Measurements from ENCODE around the gene RBM33. TPM values are rescaled to one million over a fixed set of nuclear protein-coding genes. Genes with fewer than 3 reads are reported as not detected.

Gene RBM33
- total and polyA plus RNA-seq, 2 of the 4 experiments (the other 2 are of a cell fraction): 7.3 to 10.8 TPM

DNA sequence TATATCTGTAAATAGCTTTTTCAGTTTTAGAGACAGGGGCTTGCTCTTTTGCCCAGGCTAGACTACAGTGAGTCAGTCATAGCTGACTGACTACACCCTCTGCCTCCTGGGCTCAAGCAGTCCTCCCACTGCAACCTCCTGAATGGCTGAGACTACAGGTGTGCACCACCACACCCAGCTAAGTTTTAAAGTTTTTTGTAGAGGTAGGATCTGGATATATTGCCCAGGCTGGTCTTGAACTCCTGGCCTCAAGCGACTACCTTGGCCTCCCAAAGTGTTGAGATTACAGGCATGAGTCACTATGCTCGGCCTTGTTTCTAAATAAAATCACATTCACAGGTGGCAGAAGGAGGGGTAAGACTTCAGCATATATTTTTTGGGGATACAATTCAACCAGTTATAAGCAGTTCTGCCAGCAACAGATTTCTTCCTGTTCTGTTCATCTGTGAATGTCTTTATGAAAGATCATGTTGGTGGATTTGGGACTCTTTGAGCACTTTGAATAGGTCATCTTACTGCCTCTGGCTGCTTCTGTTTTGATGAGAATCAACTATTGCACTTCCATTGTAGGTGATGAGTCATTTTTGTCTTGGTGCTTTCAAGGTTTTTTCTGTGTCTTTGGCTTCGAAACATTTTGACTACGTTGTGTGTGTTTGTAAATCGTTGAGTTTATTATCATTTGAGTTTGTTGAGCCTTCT lies 15.7 kb downstream of the RBM33 start:
- peaks cover 15% of the 10 kb centered on the region for H3K9me1 ChIP-seq (ENCODE audit: insufficient read depth, low read length)
- H3K56ac ChIP-seq (ENCODE audit: extremely low read depth, insufficient read depth, low read length): no peak overlapping the region
- ATAC-seq (ENCODE audit: low read depth): no peak
- no peak overlapping the region for H3K4ac ChIP-seq (ENCODE audit: low read depth, low read length)
- no peak overlapping the region for H3K18ac ChIP-seq (ENCODE audit: low read depth, low read length)
- intact Hi-C loops (cut with micrococcal nuclease) (no loop called here), dilution Hi-C loops (cut with HindIII; ENCODE audit: low sequenced_read_pairs, unreplicated experiment) (no loop called here), in situ Hi-C loops (cut with MboI; ENCODE audit: low sequenced_read_pairs) (no loop called here)
- no peak for TF ChIP-seq BHLHE40 (IDR thresholded peaks at IDR 0.05; ENCODE audit: low read depth, low read length)
- TF ChIP-seq, protein P1, sequence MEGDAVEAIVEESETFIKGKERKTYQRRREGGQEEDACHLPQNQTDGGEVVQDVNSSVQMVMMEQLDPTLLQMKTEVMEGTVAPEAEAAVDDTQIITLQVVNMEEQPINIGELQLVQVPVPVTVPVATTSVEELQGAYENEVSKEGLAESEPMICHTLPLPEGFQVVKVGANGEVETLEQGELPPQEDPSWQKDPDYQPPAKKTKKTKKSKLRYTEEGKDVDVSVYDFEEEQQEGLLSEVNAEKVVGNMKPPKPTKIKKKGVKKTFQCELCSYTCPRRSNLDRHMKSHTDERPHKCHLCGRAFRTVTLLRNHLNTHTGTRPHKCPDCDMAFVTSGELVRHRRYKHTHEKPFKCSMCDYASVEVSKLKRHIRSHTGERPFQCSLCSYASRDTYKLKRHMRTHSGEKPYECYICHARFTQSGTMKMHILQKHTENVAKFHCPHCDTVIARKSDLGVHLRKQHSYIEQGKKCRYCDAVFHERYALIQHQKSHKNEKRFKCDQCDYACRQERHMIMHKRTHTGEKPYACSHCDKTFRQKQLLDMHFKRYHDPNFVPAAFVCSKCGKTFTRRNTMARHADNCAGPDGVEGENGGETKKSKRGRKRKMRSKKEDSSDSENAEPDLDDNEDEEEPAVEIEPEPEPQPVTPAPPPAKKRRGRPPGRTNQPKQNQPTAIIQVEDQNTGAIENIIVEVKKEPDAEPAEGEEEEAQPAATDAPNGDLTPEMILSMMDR (conservative IDR thresholded peaks at IDR 0.05; ENCODE audit: low read depth, low read length): no peak
- TF ChIP-seq CEBPB (IDR thresholded peaks at IDR 0.05; ENCODE audit: low read depth, low read length): 0 out of 2 replicates have a peak, but pooled peaks have one; percentile 6
- no peak for TF ChIP-seq MXI1 (IDR thresholded peaks at IDR 0.05; ENCODE audit: borderline replicate concordance, low read depth, low read length)
- no peak for TF ChIP-seq CHD1 (IDR thresholded peaks at IDR 0.05; ENCODE audit: low read depth, low read length)
- no peak overlapping the region for H2AK9ac ChIP-seq (replicated peaks; ENCODE audit: low read depth, low read length, poor library complexity)
- no peak overlapping the region for H4K8ac ChIP-seq (ENCODE audit: low read depth in 2 of 2, low read length in 2 of 2)
- H3K36me3 ChIP-seq (ENCODE audit: control insufficient read depth, insufficient read depth, low read length): peaks cover 2% of the 10 kb centered on the region; the same call in 1 of the 2 replicates
- H3K27me3 ChIP-seq (ENCODE audit: control insufficient read depth, insufficient read depth, low read length): no peaks in the 10 kb centered on the region
- no peak overlapping the region for H2AK5ac ChIP-seq (ENCODE audit: low read depth, low read length)
- H3K4me1 ChIP-seq (ENCODE audit: control insufficient read depth, insufficient read depth, low read length): peaks cover 6% of the 10 kb centered on the region
- no peak overlapping the region for H4K5ac ChIP-seq (ENCODE audit: low read depth, low read length)
- no CpG with 5 or more reads among the region's 5 CpGs for WGBS, 2 experiments (ENCODE audit: extremely low coverage in 2 of 2, insufficient read length in 1 of 2)
- no peak overlapping the region for H3K23ac ChIP-seq (ENCODE audit: low read depth, low read length)
- H2BK5ac ChIP-seq (ENCODE audit: low read depth, low read length, poor library complexity, severe bottlenecking): no peak overlapping the region
- H3K4me3 ChIP-seq (ENCODE audit: insufficient read depth, low read depth, low read length): no peak overlapping the region
- no peak overlapping the region for H2BK15ac ChIP-seq (ENCODE audit: low read depth, low read length)
- BruUV-seq (replicated peaks): no TSS peak
- no peak overlapping the region for H2AFZ ChIP-seq (replicated peaks; ENCODE audit: low read length, poor library complexity)
- no peak overlapping the region for H2BK120ac ChIP-seq (ENCODE audit: low read depth, low read length)
- no peak overlapping the region for H3K14ac ChIP-seq (replicated peaks; ENCODE audit: low read depth, low read length)
- POLR2A ChIA-PET (ENCODE audit: unreplicated experiment): no interaction called here
- peaks cover 6 to 51% of the 10 kb centered on the region in 2 experiments for H3K79me1 ChIP-seq (ENCODE audit: low read depth in 1 of 2, low read length in 2 of 2)
- H4K20me1 ChIP-seq (ENCODE audit: insufficient read depth, low read length): peaks cover 80% of the 10 kb centered on the region
- no peak overlapping the region for H3K27ac ChIP-seq (ENCODE audit: insufficient read depth, low read length)
- no peak overlapping the region for H4K91ac ChIP-seq (ENCODE audit: insufficient read depth, low read depth, low read length)
- H2BK20ac ChIP-seq (ENCODE audit: low read depth, low read length): no peak overlapping the region
- peak; percentile 37 for DNase-seq
- CTCF ChIA-PET: interaction anchor here (0.5 to 0.6 kb wide), 2 partner anchors 119 to 1471 kb away, joined by 3 read pairs; no protein-coding TSS in a partner anchor
- H3K9ac ChIP-seq (ENCODE audit: low read depth, low read length): no peak overlapping the region
- H3K4me2 ChIP-seq (ENCODE audit: low read depth, low read length): no peak overlapping the region
- H3K9me3 ChIP-seq (ENCODE audit: control insufficient read depth, insufficient read depth, low read length): no peaks in the 10 kb centered on the region
